Activated CD4-positive, CD25-positive, alpha-beta regulatory T cell treated with anti-CD3 and anti-CD28 coated beads, Interleukin-2, amount 50 U/mL, for 72 hours (primary cell): Measurements from ENCODE around the gene GLT1D1.

ENCODE experiments used
- DNase-seq: peaks from one replicate; pipeline ENCODE4 v3.0.0; 2021

The GLT1D1 gene

DNA sequence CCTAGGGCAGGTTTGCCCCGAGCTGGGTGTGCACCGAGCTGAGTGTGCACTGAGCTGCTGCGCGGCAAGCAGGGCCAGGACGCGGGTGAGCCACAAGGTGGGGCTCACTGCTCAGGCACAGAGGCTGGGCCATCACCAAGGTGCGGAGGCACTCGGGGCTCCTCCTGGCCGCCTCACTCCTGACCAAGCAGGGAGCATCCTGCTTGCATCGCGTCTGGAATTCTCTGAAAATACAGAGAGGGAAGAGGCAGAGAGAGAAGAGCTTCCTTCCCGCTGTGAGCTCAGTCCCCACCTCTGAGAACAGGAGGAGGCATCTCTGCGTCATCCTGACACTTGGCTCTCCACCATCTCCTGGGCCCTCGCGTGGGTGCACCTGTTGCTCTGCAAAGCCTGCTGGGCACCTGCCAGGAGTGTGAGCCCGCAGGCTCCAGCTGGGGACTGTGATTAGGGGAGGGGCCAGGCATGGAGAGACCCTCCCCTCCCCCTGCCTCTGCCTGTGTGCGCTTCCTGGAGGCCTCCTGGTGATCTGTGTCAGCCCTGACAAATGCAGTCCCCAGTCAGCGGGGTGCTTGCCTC, 116.3 kb downstream of the GLT1D1 start:
- no peak for DNase-seq

DNA sequence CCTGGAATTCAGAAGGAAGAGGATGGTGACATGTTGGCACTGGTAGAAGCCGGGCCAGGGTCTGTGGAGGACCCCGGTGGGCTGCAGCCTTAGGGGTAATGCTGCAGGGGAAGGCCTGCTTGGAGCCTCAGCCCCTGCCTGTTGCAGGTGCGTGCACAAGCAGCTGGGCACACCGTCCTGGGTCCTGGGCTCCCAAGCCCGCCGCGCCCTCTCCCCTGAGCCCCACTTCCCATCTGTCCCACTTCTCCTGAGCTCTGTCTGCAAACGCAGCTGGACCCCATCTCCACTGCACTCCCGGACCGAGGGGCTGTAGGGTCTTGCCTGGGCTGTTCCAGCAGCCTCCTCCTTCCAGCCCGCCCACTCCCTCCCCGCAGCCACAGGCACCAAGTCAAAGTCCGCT, 116.8 kb downstream of the GLT1D1 start:
- no peak for DNase-seq

DNA sequence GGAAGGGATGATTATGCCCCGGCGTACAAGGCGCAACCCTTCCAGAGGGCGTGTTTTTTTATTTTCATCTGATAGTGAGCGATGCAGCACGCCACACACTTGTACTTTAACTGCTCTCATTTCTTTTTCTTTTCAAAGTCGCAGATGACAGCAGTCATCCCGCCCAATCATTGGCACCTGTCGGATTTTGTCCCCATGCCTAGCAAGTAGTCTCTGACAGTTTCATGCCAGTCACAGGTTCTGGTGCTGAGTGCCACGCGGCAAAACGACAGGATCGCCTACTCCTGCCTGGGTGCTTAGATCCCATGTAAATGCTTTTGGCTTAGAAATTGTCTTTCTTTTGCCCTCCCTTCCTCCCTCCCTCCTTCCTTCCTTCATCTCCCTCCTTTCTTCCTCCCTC, 117.7 kb downstream of the GLT1D1 start:
- DNase-seq = no peak

DNA sequence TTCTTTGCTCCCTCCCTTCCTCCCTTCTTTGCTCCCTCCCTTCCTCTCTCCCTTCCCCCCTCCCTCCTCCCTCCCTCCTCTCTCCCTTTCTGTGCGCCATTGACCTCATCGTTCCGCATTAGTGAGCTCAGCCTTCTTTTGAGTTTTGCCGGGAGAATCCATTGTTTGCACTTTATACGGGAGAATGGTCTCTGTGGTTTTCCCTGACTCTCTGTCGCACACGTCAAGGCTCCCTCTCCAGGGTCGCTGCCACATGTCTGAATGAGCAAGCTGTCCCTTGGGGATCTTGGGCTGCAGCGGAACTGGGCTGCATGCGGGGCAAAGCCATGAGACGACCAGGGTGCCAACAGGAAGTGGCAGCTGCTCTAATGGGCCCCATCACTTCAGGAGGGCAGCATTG, 118.5 kb downstream of the GLT1D1 start:
- DNase-seq = no peak

DNA sequence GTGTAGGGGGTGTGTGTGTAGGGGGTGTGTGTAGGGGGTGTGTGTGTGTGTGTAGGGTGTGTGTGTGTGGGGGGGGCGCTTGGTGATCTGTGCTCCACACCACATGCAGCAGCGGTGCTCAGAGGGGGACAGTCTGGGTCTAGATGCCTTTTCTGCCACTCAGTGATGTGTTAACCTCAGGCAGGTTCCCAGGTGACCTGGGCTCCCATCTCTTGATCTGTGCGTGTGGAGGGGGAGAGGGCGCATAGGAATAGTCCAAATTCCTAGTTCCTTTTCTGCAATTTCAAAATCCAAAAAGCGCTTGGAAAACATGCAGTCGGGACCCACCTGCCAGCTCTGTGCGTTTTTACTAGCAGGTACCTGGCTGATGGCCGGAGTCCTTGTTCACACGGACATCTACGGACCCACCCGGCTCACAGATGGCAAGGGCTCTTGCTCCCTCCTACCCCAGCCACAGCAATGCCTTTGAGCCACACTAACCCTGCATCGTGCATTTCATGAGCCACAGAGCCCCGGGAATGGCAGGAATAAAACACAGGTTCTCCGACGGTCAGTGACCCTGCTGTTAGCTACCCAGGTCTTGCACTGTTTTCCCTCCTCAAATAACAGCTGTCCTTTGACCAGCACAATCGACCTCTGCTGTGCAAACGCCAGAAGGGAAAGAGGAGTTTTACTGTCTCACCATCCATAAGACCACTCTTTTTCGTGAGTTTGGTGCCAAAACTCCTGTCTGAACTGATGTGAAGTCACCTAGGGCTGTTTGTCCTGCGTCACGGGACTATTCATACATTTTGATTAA, 120.8 kb downstream of the GLT1D1 start:
- DNase-seq = no peak

DNA sequence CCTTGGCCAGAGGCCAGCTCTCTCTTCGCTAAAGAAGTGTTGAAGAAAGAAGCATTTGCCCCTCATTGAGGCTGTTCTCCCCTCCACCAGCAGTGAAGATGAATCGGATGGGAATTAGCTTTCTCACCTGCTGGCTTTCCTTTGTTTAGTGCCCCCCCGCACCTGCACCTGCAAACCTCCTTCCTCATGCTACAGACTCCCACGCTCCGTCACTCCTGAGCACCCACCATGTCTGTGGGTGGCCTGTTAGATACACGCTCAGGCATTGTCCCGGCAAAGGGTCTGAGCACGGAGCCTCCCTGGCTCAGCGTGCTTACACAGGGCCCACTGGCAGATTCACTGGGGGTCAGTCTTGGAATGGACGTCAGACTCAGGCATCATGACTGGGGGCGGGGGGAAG, 121.6 kb downstream of the GLT1D1 start:
- DNase-seq = no peak

DNA sequence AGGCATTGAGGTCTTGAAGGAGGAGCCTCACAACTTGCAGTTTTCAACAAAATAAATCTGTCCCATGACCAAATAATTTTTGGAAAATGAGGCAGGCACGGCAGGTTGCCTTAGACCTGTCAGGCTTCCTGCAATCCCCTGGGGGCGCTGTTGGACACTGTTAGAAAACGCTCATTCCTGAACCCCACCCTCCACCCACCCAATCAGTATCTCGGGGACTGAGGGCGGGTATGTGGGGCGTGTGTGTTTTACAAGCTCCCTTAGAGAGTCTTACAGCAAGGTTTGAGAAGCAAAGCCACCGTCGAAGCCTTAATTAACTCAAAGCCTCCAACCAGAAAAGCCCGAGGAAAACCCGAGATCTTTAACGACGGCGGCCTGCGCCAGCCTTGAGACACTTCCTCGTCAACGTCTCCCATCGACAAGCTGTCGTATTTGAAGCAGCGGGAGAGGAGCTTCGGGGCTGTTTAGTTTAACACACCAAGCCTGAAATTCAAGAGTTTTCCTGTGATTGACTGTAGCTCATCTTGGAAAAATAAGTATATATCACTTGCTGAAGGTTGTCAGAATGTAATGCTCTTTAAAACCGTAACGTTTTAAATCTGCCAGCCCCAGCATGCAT, 123.0 kb downstream of the GLT1D1 start:
- DNase-seq = no peak

DNA sequence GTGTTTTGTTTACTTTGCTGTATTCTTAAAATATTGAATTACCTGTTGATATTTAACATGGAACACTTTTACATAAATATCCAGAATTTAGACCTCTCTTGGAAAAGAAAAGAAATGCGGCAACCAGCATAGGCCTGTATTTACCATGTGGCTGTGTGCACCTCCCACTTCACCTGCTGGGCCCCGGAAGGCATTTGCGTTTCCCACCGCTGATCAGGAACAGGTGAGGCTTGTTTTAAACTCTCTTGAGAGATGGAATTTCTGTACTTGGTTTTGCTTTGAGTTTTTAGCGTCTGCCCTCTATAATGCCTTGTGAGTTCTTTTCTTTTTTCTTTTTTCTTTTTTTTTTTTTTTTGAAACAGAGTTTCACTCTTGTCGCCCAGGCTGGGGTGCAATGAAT, 124.2 kb downstream of the GLT1D1 start:
- no peak for DNase-seq

DNA sequence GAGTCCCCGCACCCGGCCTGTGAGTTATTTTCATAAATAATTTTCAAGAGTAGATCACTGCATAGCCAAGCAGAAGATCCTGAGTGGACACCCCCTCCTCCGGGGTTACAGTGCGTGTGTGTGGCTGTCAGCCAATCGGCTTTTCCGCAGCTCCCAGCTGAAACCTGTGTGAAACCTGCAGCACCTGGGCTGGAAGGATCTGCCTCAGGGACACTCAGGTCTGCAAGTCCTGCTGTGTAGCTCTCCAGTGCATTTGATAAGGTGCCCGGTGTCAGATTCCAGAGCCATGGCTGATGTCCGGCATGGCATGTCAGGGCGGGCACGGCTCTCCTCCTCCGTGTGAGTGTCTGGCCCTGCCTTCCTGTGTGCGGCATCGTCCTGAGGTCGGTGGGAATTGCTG, 124.8 kb downstream of the GLT1D1 start:
- no peak for DNase-seq

DNA sequence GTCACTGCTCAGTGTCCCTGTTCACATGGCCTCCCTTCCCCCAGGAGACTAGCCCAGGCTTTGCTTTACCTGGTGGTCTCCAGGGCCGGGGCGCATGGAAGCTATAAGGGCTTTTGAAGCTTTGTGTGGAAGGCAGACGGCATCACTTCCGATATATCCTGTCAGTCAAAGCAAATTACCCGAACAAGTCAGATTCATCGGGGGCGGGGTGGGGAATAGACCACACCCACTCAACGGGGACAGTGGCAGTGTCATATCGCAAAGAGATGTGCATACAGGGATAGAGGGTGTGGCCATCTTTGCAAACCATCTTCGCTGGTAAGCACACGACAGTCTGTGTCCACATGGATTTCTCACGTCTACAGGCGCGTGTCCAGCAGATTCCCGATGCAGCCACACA, 127.3 kb downstream of the GLT1D1 start:
- DNase-seq = no peak

DNA sequence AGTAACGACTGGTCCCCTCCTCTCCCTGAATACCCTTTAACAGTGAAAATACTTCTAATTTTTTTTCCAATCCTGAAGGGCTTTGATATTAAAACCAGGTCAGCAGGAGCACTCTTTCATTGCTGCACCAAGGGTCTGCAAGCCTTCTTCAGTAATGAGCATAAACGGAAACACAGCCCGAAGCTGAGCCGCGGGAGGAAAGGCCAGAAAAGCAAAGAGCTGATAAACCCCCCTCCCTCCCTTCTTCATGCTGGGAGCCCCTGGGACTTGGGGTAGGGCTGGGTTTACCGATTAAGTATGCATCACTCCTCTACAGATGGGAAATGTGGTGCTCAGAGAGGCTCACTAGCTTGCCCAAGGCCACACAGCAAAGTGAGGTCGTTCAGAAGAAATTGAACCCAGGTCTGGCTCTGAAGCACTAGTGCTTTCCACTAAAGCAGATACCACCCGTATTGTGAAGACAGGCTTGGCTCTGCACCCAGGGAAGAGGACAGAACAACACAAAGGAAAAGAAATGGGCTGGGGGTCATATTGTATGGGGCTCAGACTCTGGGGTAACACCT, 128.8 kb downstream of the GLT1D1 start:
- no peak for DNase-seq

DNA sequence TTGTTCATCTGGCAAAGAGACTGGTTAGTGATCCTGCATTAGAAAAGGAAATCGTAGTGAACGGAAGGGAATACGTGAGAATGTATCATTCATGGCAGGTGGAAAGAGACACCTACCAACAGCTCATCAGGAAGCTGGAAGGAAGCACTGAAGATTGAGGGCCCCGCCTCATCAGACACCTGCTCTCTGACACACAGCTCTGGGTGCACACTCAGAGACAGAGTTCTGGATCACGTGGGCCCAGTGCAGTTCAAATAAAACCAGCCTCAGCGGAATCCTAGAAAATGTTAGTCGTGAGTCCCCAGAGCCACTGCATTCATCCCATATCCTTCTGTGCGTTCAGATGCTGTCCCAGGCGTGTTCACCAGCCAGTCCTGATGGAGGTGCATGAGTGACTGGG, 129.7 kb downstream of the GLT1D1 start:
- DNase-seq = no peak

DNA sequence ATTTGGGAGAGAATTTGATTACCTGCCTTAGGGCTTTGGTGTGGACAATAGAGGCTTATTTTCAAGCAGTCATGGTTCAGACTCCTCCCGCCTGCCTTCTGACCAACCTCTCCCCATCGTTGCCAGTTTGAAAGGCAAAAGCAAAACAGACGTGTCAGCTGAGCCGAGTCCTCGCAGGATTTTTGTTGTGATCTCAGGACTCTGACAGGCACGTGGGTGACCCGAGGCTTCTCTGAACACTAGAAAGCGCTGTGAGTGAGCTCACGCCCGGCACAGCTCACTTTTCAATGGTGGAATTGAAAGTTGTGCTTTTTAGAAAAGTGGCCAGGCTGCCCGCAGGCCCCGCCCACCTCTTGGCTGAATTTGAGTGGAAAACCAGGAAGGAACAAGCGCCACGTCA, 130.1 kb downstream of the GLT1D1 start:
- DNase-seq = no peak

DNA sequence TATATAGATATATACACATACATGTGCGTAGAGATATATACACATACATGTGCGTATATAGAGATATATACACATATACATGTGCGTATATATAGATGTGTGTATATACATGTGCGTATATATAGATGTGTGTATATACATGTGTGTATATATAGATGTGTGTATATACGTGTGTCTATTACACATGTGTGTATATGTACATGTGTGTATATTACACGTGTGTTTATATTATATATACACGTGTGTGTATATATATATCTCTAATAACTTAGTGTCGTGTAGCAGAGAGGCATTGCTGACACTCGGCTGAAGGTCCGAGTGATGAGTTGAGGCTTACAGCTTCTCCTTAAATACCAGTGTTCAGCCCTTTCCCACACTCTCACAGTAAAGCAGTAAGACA, 133.7 kb downstream of the GLT1D1 start:
- no peak for DNase-seq

DNA sequence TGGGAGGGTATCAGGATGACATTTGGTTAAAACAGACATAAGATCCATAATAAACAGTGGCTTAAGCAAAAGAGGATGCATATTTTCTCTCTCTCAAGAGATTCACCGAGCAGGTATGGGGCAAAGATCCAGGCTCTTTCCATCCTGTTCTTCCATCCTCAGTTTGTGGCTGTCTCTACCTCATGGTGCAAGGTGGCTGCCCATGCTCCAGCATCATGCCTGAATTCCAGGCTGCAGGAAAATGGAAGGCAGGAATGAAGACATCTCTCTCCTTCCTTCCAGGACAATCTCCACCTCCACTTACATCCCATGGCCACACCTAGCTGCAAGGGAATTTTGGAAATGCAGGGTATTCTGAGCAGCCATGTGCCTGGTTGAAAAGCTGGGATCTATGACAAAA, 136.0 kb downstream of the GLT1D1 start:
- no peak for DNase-seq

DNA sequence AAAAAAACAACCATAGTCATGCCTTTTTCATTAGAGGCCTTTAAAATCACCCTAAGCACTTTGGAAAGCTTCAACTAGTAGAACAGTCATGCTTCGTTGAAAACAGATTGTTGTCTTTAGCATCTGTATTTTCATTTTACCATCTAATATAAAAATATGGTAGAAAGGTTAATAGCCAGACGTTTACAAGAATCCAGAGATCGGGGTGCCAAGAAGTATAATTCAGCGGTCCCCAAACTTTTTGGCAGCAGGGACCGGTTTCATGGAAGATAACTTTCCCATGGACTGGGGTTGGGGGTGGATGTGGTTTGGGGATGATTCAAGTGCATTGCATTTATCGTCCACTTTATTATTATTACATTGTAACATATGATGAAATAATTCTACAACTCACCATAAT, 138.4 kb downstream of the GLT1D1 start:
- no peak for DNase-seq

DNA sequence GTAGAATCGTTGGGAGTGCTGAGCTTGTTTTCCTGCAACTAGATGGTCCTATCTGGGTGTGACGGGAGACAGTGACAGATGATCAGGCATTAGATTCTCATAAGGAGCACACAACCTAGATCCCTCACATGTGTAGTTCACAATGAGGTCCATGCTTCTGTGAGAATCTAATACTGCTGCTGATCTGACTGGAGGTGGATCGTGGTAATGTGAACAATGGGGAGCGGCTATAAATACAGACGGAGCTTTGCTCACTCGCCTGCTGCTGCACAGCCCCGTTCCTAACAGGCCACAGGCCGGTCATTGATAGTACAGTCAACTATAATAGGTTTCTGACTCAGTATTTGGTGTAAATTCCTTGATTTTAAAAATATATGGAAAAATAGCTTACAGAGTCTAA, 138.8 kb downstream of the GLT1D1 start:
- no peak for DNase-seq

DNA sequence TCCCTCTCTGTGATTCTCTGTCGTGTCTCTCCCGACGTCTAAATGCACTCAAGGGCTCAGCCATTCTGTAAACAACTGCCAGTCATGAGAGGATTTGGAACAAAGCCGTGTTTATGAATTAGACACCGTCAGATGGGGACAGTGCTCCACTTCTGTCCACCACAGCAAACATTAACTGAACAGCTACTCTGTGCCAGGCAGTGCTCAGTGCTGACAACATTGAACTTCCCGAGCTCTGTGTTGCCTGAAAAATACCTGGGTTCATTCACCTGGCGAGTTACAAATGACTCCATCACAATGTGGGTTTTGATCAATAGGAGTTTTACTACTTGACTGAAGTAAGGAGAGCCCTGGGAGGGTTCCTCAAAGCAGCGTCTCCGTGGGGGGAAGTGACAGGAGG, 139.3 kb downstream of the GLT1D1 start:
- DNase-seq = no peak

DNA sequence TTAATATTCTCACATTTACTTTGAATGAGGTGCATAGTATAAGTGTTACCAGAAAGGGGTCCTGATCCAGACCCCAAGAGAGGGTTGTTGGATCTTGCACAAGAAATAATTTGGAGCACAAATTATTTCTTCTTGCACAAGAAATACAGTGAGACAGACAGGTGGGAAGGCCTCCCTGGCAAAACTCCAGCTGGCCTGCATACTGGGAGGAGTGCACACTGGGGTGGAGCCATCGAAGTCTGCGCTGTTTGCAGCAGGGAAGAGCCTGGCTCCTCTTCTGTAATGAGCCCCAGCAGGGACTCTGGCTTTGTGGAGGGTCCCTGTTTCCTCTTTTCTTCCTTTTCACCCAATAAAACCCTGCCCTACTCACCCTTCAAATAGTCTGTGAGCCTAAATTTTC, 141.6 kb downstream of the GLT1D1 start:
- DNase-seq = no peak

DNA sequence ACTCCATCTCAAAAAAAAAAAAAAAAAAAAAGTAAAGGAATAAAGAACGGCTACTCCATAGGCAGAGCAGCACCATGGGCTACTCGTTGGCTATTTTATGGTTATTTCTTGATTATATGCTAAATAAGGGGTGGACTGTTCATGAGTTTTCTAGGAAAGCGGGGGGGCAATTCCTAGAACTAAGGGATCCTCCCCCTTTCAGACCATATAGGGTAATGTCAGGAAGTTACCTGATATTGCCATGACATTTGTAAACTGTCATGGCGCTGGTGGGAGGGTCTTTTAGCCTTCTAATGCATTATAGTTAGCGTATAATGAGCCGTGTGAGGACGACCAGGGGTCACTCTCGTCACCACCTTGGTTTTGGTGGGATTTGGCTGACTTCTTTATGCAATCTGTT, 142.3 kb downstream of the GLT1D1 start:
- DNase-seq = no peak

DNA sequence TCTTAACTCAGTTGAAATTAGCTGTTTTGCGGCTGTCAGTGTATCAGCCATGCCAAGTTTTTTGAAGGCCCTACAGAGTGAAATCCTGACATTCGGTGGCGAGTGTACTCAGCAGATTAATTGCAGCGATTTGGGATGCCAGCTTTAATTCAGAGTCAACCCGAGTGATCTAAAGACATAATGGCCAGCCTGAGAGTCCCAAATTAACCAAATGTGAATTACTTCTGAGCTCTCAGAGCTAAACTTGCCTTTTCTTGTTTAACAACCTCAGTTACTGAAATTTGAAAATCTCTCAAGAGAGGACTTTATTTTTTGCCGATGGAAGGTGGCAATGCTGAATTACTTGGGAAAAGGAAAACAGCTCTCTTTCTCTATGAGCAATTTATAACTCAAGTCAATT, 148.5 kb downstream of the GLT1D1 start:
- no peak for DNase-seq

DNA sequence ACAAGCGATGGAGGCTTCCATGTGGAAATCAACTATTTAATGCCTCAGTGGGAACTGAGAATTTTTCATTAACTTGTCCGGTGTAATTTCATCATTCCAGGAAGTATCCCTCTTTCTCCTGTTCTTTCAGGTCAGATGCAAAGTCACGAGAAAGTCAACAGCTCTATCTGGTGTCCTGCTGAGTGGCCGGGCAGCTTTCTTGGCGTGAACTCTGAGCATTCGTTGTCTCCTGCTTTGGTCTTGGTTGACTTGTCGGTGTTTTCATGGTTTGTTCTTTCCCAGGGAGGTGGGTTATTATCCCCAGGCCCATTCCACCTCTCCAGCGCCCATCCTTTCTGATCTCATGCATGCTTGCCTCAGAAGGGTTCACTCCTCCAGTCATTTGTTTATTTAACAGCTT, 149.1 kb downstream of the GLT1D1 start:
- DNase-seq = no peak

DNA sequence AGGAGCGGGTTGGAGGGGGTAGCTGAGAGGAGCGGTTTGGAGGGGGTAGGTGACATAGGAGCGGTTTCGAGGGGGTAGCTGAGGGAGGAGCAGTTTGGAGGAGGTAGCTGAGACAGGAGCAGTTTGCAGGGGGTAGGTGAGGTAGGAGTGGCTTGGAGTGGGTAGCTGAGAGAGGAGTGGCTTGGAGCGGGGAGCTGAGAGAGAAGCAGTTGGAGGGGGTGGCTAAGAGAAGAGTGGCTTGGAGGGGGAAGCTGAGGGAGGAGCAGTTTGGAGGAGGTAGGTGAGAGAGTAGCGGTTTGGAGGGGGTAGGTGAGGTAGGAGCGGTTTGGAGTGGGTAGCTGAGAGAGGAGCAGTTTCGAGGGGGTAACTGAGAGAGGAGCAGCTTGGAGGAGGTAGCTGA, 152.1 kb downstream of the GLT1D1 start:
- no peak for DNase-seq

DNA sequence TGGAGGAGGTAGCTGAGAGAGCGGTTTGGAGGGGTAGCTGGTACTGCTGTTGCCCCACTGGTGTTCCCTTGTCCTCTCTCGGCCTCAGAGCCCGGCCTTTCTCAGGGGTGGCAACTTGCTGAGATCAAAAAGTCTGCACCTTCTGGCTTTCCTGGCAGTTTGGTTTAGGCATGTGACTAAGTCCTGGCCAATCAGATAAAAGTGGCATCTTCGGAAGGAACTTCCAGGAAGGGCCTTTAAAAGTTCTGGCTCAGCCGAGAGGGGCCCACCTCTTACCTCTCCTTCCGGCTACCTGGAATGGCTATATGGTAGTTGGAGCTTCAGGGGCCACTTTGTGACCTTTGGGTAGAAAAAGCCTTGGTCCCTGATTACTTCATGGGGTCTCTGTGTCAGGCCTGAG, 152.6 kb downstream of the GLT1D1 start:
- no peak for DNase-seq
